ENCODE results near the gene TMEM260.

TMEM260 gene

DNA sequence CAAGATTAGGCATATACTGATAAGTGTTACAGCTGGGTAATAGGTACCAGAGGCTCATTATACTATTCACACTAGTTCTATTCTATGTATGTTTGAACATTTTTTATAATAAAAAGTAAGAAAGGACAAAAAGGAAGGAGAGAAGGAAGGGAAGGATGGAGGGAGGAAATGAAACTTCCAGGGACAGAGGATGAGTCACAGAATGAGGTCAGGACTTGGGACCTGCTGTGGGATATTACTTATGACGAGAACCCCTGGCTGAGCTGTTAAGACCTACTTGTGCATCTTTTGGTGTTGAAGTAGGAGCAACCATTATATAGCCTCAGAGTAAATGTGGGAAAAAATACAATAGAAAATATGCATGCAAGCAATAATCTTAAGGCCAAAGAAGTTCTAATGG is 16.7 kb upstream of the TMEM260 start:
- Histone ChIP-seq H3K27ac (replicated peaks) (no peak overlapping the region), H3K4me3 (replicated peaks; ENCODE audit: insufficient read depth, low read length) (no peak overlapping the region), H3K27me3 (ENCODE audit: insufficient read depth, poor library complexity, severe bottlenecking) (no peaks in the 10 kb centered on the region)
- TF ChIP-seq, protein P1, sequence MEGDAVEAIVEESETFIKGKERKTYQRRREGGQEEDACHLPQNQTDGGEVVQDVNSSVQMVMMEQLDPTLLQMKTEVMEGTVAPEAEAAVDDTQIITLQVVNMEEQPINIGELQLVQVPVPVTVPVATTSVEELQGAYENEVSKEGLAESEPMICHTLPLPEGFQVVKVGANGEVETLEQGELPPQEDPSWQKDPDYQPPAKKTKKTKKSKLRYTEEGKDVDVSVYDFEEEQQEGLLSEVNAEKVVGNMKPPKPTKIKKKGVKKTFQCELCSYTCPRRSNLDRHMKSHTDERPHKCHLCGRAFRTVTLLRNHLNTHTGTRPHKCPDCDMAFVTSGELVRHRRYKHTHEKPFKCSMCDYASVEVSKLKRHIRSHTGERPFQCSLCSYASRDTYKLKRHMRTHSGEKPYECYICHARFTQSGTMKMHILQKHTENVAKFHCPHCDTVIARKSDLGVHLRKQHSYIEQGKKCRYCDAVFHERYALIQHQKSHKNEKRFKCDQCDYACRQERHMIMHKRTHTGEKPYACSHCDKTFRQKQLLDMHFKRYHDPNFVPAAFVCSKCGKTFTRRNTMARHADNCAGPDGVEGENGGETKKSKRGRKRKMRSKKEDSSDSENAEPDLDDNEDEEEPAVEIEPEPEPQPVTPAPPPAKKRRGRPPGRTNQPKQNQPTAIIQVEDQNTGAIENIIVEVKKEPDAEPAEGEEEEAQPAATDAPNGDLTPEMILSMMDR (IDR thresholded peaks at IDR 0.05; ENCODE audit: insufficient read depth, low read length) = no peak
- TF ChIP-seq, protein P2, sequence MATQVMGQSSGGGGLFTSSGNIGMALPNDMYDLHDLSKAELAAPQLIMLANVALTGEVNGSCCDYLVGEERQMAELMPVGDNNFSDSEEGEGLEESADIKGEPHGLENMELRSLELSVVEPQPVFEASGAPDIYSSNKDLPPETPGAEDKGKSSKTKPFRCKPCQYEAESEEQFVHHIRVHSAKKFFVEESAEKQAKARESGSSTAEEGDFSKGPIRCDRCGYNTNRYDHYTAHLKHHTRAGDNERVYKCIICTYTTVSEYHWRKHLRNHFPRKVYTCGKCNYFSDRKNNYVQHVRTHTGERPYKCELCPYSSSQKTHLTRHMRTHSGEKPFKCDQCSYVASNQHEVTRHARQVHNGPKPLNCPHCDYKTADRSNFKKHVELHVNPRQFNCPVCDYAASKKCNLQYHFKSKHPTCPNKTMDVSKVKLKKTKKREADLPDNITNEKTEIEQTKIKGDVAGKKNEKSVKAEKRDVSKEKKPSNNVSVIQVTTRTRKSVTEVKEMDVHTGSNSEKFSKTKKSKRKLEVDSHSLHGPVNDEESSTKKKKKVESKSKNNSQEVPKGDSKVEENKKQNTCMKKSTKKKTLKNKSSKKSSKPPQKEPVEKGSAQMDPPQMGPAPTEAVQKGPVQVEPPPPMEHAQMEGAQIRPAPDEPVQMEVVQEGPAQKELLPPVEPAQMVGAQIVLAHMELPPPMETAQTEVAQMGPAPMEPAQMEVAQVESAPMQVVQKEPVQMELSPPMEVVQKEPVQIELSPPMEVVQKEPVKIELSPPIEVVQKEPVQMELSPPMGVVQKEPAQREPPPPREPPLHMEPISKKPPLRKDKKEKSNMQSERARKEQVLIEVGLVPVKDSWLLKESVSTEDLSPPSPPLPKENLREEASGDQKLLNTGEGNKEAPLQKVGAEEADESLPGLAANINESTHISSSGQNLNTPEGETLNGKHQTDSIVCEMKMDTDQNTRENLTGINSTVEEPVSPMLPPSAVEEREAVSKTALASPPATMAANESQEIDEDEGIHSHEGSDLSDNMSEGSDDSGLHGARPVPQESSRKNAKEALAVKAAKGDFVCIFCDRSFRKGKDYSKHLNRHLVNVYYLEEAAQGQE (IDR thresholded peaks at IDR 0.05; ENCODE audit: insufficient replicate concordance, low read depth) = no peak
- TF ChIP-seq SPI1 (IDR thresholded peaks at IDR 0.05; ENCODE audit: borderline replicate concordance, low read depth) = no peak
- no peak for DNase-seq (ENCODE audit: low read depth in 1 of 2, low spot score in 1 of 2)

DNA sequence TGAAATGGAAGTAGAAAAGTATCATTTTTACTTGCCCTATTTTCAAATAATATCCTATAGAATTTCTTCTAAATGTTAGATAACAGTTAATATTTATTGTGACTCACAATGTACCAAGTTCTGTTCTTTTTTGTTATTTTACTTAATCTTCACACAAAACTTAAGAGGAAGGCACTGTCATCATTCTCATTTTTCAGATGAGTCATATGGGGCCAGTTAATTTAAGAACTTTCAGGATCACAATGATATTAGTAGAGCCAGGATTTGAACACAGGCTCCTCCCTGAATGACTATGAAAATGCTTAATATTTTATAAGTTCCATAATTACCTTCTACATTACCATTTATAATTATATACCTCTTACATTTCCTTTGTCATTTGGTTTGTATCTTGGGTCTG is 10.4 kb upstream of the TMEM260 start:
- no peak overlapping the region for H3K27ac ChIP-seq (replicated peaks)
- H3K27me3 ChIP-seq (ENCODE audit: insufficient read depth, poor library complexity, severe bottlenecking) = no peaks in the 10 kb centered on the region
- TF ChIP-seq POLR2AphosphoS5 (IDR thresholded peaks at IDR 0.05; ENCODE audit: low read depth) (no peak), SPI1 (IDR thresholded peaks at IDR 0.05; ENCODE audit: borderline replicate concordance, low read depth) (no peak), GABPA (IDR thresholded peaks at IDR 0.05; ENCODE audit: low read depth) (no peak)
- TF ChIP-seq, protein P2 (IDR thresholded peaks at IDR 0.05; ENCODE audit: insufficient replicate concordance, low read depth) = no peak
- TF ChIP-seq, protein P1 (IDR thresholded peaks at IDR 0.05; ENCODE audit: insufficient read depth, low read length) = no peak
- no peak for DNase-seq (ENCODE audit: low read depth in 1 of 2, low spot score in 1 of 2)
- H3K4me3 ChIP-seq (replicated peaks; ENCODE audit: insufficient read depth, low read length) = no peak overlapping the region

DNA sequence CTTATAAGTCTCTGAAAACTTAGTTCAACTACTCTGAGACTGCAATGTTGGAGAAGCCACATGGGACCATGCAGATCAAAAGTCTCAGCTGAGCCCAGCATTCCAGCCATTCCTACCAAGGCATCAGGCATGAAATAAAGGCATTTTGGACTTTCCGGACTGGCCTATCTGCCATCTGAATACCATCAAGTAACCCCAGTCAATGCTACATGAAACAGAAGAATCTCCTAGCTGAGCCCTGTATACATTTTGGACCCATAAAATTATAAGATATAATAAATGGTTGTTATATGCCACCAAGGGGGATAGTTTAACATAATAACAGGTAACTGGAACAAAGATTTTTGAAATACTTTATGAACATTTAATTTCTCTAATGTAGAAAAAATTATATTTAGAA is 9.3 kb upstream of the TMEM260 start:
- no peak for DNase-seq (ENCODE audit: low read depth in 1 of 2, low spot score in 1 of 2)
- TF ChIP-seq GABPA (IDR thresholded peaks at IDR 0.05; ENCODE audit: low read depth) = no peak
- TF ChIP-seq, protein P2 (IDR thresholded peaks at IDR 0.05; ENCODE audit: insufficient replicate concordance, low read depth) = no peak
- TF ChIP-seq POLR2AphosphoS5 (IDR thresholded peaks at IDR 0.05; ENCODE audit: low read depth) = no peak
- TF ChIP-seq SPI1 (IDR thresholded peaks at IDR 0.05; ENCODE audit: borderline replicate concordance, low read depth) = no peak
- TF ChIP-seq, protein P1 (IDR thresholded peaks at IDR 0.05; ENCODE audit: insufficient read depth, low read length) = no peak

More for the DNA sequence above, 9.3 kb upstream of the TMEM260 start:
- H3K27me3 ChIP-seq (ENCODE audit: insufficient read depth, poor library complexity, severe bottlenecking) = no peaks in the 10 kb centered on the region
- no peak overlapping the region for H3K4me3 ChIP-seq (replicated peaks; ENCODE audit: insufficient read depth, low read length)
- no peak overlapping the region for H3K27ac ChIP-seq (replicated peaks)
